ENCODE results near the gene CCR8.

DNA sequence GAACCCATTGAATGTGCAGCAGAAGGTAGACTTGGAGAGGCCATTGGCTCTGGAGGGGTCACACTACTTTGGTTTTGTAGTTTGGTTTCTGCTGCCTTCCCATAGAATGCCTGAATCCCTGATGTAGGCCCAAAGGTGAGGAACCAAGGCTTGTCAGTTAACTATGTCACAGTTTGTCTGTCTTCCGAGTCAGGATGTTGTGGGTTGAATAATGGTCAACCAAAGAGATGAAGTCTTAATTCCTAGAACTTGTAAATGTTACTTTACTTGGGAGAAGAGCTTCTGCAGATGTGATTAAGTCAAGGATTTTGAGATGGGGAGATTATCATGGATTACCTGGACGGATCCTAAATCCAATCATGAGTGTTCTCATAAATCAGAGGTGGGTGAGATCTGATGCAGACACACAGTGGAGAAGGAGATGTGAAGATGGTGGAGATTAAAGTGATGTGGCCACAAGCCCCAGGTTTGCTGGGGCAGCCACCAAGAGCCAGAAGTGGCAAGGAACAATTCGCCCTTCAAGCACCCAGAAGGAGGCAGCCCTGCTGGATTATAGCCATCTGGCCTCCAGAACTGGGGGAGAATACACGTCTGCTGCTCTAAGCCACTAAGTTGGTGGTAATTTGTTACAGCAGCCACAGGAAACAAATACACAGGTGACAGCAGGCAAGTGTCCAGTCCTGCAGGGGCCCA is 2.3 kb upstream of the CCR8 start:
- TF ChIP-seq SUZ12 (IDR thresholded peaks at IDR 0.05; ENCODE audit: extremely low read depth, insufficient read depth, insufficient read length) (no peak), ZNF274 (IDR thresholded peaks at IDR 0.05; ENCODE audit: low read depth, low read length) (no peak)
